ENCODE results near the gene SCUBE2. TPM values are rescaled to one million over a fixed set of nuclear protein-coding genes. Genes with fewer than 3 reads are reported as not detected.

The SCUBE2 gene
- total and polyA plus RNA-seq, 2 donors (not counting 1 experiment from before 2014, with no cell fraction given): not detected

- intact Hi-C loops (cut with micrococcal nuclease): no loop called here
- Histone ChIP-seq H3K4me3 (ENCODE audit: control extremely low read depth in 1 of 5, extremely low read depth in 1 of 5, insufficient read depth in 1 of 5, low read depth in 2 of 5, low read length in 4 of 5) (no peak overlapping the region), H3K36me3 (replicated peaks in 1 of 2; ENCODE audit: control extremely low read depth in 1 of 2, control insufficient read depth in 1 of 2, extremely low read depth in 1 of 2, insufficient read depth in 2 of 2, low read length in 1 of 2) (peaks cover 0 to 31% of the 10 kb centered on the region in 2 experiments), H3K27ac (ENCODE audit: low read length in 2 of 2) (no peak overlapping the region), H3K9ac (ENCODE audit: low read length) (no peak overlapping the region), H3K4me2 (replicated peaks; ENCODE audit: low read depth, low read length, poor library complexity, severe bottlenecking) (no peak overlapping the region), H3K79me2 (ENCODE audit: control insufficient read depth, insufficient read depth, low read length) (no peaks in the 10 kb centered on the region), H3K4me1 (ENCODE audit: control insufficient read depth in 2 of 2, insufficient read depth in 2 of 2, low read length in 2 of 2) (no peaks in the 10 kb centered on the region), H4K20me1 (ENCODE audit: control insufficient read depth, insufficient read depth, low read length, poor library complexity, severe bottlenecking) (no peaks in the 10 kb centered on the region), H2AFZ (ENCODE audit: insufficient read depth, low read depth, low read length, poor library complexity, severe bottlenecking) (no peak overlapping the region), H3K9me3 (ENCODE audit: control extremely low read depth in 1 of 3, control insufficient read depth in 2 of 3, insufficient read depth in 1 of 3, low read length in 2 of 3) (no peaks in the 10 kb centered on the region), H3K27me3 (replicated peaks in 1 of 4; ENCODE audit: control extremely low read depth in 1 of 4, control insufficient read depth in 3 of 4, insufficient read depth in 4 of 4, low read length in 3 of 4) (no peaks in the 10 kb centered on the region)
- no peak overlapping the region for H3K4me3 Mint-ChIP-seq
- CTCF ChIA-PET: interaction anchor here (1.2 to 3.6 kb wide), 6 partner anchors 10 to 227 kb away, joined by 4 to 43 read pairs (median 16); no protein-coding TSS in a partner anchor
- H3K27me3 Mint-ChIP-seq: no peaks in the 10 kb centered on the region
- H3K27ac Mint-ChIP-seq: no peak overlapping the region
- no peak for DNase-seq
- ATAC-seq (ENCODE audit: low read depth): no peak
- peaks cover 3% of the 10 kb centered on the region for H3K4me1 Mint-ChIP-seq
- POLR2A ChIA-PET: no interaction called here
- no peak for TF ChIP-seq EZH2 (IDR thresholded peaks at IDR 0.05; ENCODE audit: borderline replicate concordance, insufficient read depth, low read depth, low read length, poor library complexity, severe bottlenecking)
- TF ChIP-seq, protein P1, sequence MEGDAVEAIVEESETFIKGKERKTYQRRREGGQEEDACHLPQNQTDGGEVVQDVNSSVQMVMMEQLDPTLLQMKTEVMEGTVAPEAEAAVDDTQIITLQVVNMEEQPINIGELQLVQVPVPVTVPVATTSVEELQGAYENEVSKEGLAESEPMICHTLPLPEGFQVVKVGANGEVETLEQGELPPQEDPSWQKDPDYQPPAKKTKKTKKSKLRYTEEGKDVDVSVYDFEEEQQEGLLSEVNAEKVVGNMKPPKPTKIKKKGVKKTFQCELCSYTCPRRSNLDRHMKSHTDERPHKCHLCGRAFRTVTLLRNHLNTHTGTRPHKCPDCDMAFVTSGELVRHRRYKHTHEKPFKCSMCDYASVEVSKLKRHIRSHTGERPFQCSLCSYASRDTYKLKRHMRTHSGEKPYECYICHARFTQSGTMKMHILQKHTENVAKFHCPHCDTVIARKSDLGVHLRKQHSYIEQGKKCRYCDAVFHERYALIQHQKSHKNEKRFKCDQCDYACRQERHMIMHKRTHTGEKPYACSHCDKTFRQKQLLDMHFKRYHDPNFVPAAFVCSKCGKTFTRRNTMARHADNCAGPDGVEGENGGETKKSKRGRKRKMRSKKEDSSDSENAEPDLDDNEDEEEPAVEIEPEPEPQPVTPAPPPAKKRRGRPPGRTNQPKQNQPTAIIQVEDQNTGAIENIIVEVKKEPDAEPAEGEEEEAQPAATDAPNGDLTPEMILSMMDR (IDR thresholded peaks at IDR 0.05): no peak
- 83% methylated on average over 8 of the region's 18 CpGs for WGBS (ENCODE audit: insufficient coverage)
- no peaks in the 10 kb centered on the region for H3K9me3 Mint-ChIP-seq (ENCODE audit: insufficient read depth)
Observed at GRCh38 chr11:9138612-9139579, 47.5 kb upstream of the SCUBE2 start.

GRCh38 chr11:9138133-9138453 lies 46.7 kb upstream of the SCUBE2 start:
- H3K27ac Mint-ChIP-seq: no peak overlapping the region
- H3K27ac ChIP-seq (ENCODE audit: low read length in 2 of 2): no peak overlapping the region
- no peaks in the 10 kb centered on the region for H3K27me3 Mint-ChIP-seq
- ChIA-PET CTCF (interaction anchor here (0.6 to 3.6 kb wide), 22 partner anchors 9 to 369 kb away, joined by 3 to 43 read pairs (median 4); partner anchors contain the start of gene TMEM9B), POLR2A (no interaction called here)
- no peak for ATAC-seq (ENCODE audit: low read depth)
- no peaks in the 10 kb centered on the region for H3K27me3 ChIP-seq (replicated peaks in 1 of 4; ENCODE audit: control extremely low read depth in 1 of 4, control insufficient read depth in 3 of 4, insufficient read depth in 4 of 4, low read length in 3 of 4)
- no peak for DNase-seq
- H3K4me3 ChIP-seq (ENCODE audit: control extremely low read depth in 1 of 5, extremely low read depth in 1 of 5, insufficient read depth in 1 of 5, low read depth in 2 of 5, low read length in 4 of 5): no peak overlapping the region
- TF ChIP-seq, protein P1 (IDR thresholded peaks at IDR 0.05): no peak
- no peak for TF ChIP-seq EZH2 (IDR thresholded peaks at IDR 0.05; ENCODE audit: borderline replicate concordance, insufficient read depth, low read depth, low read length, poor library complexity, severe bottlenecking)
- no peaks in the 10 kb centered on the region for H4K20me1 ChIP-seq (ENCODE audit: control insufficient read depth, insufficient read depth, low read length, poor library complexity, severe bottlenecking)
- 96% methylated on average over 3 of the region's 3 CpGs for WGBS (ENCODE audit: insufficient coverage)
- H3K9me3 Mint-ChIP-seq (ENCODE audit: insufficient read depth): no peaks in the 10 kb centered on the region
- intact Hi-C loops (cut with micrococcal nuclease): no loop called here
- H3K79me2 ChIP-seq (ENCODE audit: control insufficient read depth, insufficient read depth, low read length): no peaks in the 10 kb centered on the region
- H3K4me1 ChIP-seq (ENCODE audit: control insufficient read depth in 2 of 2, insufficient read depth in 2 of 2, low read length in 2 of 2): no peaks in the 10 kb centered on the region
- no peak overlapping the region for H3K4me3 Mint-ChIP-seq
- H3K4me2 ChIP-seq (replicated peaks; ENCODE audit: low read depth, low read length, poor library complexity, severe bottlenecking): no peak overlapping the region
- no peak overlapping the region for H2AFZ ChIP-seq (ENCODE audit: insufficient read depth, low read depth, low read length, poor library complexity, severe bottlenecking)
- H3K9me3 ChIP-seq (ENCODE audit: control extremely low read depth in 1 of 3, control insufficient read depth in 2 of 3, insufficient read depth in 1 of 3, low read length in 2 of 3): no peaks in the 10 kb centered on the region
- H3K36me3 ChIP-seq (replicated peaks in 1 of 2; ENCODE audit: control extremely low read depth in 1 of 2, control insufficient read depth in 1 of 2, extremely low read depth in 1 of 2, insufficient read depth in 2 of 2, low read length in 1 of 2): peaks cover 0 to 27% of the 10 kb centered on the region in 2 experiments
- peaks cover 3% of the 10 kb centered on the region for H3K4me1 Mint-ChIP-seq
- no peak overlapping the region for H3K9ac ChIP-seq (ENCODE audit: low read length)
